GM19438 (cell line): ENCODE data around the gene MRPL4.
A peak's percentile ranks its signal among the peaks of the same experiment; 100 is the strongest.

Source experiments
- ATAC-seq: cut with Tn5 transposase; IDR thresholded peaks from one replicate; pipeline ENCODE4 v1.9.1; 2021; ENCODE audit warnings: low read depth; ENCODE audit not compliant: unreplicated experiment

MRPL4 gene

DNA sequence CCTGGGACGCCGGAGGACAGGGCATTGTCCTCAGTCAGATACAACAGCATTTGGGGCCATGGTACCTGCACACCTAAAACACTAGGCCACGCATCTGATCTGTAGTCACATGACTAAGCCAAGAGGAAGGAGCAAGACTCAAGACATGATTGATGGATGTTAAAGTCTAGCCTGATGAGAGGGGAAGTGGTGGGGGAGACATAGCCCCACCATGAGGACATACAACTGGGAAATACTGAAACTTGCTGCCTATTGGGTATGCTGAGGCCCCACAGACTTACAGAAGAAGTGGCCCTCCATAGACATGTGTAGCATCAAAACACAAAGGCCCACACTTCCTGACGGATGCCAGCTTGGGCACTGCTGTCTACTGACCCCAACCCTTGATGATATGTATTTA lies 33.4 kb downstream of the MRPL4 start:
- ATAC-seq: no peak

- no peak for ATAC-seq
Observed at GRCh38 chr19:10286803-10287737, 35.1 kb downstream of the MRPL4 start, which contains the start of gene ICAM4. Gene ICAM4, plus strand, starts transcription at chr19:10286955. Its CDS starts 58 bp downstream, at chr19:10287013.

GRCh38 chr19:10288662-10289166 lies 36.7 kb downstream of the MRPL4 start:
- ATAC-seq: no peak

- no peak for ATAC-seq
Observed at GRCh38 chr19:10289167-10289835, 37.3 kb downstream of the MRPL4 start.

DNA sequence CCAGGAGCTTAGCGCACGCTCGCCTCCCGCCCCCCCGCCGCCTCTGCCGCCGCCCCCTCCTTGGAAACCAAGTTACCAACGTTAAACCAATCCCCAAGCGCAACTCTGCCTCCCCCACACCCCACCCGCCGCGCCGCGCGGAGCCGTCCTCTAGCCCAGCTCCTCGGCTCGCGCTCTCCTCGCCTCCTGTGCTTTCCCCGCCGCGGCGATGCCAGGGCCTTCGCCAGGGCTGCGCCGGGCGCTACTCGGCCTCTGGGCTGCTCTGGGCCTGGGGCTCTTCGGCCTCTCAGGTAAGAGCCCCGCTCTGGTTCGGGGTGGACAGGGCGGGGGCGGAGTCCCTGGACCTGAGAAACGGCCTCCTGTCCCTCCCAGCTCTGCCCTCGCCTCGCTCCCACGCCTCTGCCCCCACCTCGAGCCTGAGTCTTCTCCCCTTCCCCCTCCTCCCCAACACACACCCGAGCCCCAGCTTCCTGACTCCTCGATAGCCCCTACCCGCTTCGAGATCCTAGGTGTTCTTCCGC lies 37.9 kb downstream of the MRPL4 start, which contains the start of gene ICAM5:
ICAM5 (plus strand) TSS at position 117 of the 521 bp plus-strand sequence; CDS start at position 209, 92 bp downstream.
- no peak for ATAC-seq

DNA sequence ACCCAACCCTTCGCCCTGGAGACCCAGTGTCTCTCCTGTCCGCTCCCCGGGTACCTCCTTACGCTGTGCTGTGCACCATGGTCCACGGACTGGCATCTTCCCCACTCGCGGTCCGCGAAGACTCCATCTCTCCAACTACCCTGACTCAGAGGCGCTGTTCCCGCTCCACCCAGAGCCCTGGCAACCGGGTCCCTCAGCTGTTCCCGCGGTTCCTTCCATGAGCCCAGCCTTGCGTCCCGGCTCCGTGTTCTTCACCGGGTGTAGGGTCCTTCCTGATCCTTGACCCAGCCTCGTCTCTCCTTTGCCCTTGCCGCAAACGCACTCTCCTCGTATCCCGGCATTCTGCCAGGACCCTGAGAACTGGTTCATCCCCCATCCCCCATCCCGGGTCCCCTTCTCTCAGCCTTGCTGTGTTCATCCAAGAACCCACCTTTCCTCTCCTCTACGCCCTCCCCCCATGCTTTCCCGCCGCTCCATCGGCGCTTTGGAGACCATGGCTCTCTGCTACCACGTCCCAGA lies 38.4 kb downstream of the MRPL4 start:
- ATAC-seq: no peak

- ATAC-seq: no peak
Observed at GRCh38 chr19:10290876-10291553, 39.0 kb downstream of the MRPL4 start.

- peak; percentile 1 for ATAC-seq
Observed at GRCh38 chr19:10291554-10292205, 39.7 kb downstream of the MRPL4 start.

DNA sequence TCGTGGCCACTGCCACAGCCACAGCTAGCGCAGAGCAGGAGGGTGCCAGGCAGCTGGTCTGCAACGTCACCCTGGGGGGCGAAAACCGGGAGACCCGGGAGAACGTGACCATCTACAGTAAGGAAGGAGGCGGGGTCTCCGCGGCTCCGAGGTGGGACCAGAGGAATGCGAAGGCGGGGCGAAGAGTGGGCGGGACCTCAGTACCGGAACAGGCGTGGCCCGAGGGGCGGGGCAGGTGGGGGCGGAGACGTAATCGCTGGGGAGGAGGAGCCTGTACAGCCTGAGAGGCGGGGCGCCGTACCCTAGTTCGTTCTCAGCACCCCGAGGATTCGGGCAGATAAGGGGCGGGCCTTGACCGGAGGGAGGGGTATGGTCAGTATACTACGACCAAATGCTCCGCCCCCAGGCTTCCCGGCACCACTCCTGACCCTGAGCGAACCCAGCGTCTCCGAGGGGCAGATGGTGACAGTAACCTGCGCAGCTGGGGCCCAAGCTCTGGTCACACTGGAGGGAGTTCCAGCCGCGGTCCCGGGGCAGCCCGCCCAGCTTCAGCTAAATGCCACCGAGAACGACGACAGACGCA lies 40.3 kb downstream of the MRPL4 start:
- peak; percentile 47 for ATAC-seq

- no peak for ATAC-seq
Observed at GRCh38 chr19:10292789-10293636, 41.0 kb downstream of the MRPL4 start.

DNA sequence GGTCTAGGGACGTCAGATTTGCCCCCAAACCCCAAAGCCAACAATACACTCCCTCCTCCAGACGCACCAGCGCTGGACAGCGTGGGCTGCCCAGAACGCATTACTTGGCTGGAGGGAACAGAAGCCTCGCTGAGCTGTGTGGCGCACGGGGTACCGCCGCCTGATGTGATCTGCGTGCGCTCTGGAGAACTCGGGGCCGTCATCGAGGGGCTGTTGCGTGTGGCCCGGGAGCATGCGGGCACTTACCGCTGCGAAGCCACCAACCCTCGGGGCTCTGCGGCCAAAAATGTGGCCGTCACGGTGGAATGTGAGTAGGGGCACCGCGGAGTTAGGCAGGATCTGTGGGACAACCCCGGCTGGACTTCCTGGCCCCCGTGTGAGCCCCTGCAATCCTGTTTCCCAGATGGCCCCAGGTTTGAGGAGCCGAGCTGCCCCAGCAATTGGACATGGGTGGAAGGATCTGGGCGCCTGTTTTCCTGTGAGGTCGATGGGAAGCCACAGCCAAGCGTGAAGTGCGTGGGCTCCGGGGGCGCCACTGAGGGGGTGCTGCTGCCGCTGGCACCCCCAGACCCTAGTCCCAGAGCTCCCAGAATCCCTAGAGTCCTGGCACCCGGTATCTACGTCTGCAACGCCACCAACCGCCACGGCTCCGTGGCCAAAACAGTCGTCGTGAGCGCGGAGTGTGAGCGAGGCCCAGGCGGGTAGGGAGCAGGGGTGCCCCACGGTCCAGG lies 41.8 kb downstream of the MRPL4 start:
- ATAC-seq: no peak

DNA sequence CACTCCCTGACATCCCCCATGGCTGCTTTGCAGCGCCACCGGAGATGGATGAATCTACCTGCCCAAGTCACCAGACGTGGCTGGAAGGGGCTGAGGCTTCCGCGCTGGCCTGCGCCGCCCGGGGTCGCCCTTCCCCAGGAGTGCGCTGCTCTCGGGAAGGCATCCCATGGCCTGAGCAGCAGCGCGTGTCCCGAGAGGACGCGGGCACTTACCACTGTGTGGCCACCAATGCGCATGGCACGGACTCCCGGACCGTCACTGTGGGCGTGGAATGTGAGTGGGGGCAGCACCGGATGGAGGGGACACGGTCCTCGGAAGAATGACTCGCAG lies 42.3 kb downstream of the MRPL4 start:
- ATAC-seq: no peak

DNA sequence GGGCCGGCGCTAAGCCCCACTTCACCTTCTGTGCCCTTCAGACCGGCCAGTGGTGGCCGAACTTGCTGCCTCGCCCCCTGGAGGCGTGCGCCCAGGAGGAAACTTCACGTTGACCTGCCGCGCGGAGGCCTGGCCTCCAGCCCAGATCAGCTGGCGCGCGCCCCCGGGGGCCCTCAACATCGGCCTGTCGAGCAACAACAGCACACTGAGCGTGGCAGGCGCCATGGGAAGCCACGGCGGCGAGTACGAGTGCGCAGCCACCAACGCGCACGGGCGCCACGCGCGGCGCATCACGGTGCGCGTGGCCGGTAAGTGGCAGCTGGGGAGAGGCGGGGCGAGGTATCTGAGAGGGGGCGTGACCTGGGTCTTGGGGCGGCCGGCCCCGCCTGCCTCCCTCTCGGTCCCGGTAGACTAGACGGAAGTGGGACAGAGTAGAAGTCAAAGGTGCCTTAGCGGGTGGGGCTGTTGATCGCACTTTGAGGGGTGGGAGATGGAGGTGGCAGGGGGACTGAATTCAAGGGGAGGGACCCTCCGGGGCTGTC lies 43.4 kb downstream of the MRPL4 start:
- ATAC-seq: no peak

DNA sequence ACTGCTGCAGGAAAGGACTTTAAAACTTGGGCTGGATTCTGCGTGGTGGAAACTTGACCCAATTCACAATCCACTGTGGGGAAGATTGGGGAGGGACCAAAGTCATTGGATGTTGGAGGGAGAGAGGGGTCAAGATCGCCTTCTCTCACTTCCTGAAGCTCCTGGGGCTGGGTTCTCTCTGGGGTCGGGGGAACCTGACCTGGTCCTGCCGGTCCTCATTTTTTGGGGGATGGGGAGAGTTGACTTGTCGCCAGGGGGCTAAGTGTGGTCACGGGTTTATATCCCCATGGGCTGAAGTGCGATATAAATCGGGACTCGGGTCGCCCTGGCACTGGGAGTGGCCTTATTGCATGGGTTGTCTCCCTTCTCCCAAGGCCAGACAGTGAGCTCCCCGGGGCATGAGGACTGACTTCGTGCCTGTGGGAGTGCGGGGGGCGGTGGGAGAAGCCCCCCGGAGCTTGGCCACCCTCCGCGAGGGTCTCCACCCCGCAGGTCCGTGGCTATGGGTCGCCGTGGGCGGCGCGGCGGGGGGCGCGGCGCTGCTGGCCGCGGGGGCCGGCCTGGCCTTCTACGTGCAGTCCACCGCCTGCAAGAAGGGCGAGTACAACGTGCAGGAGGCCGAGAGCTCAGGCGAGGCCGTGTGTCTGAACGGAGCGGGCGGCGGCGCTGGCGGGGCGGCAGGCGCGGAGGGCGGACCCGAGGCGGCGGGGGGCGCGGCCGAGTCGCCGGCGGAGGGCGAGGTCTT lies 44.0 kb downstream of the MRPL4 start:
- ATAC-seq: no peak

GRCh38 chr19:10299545-10300458 lies 47.8 kb downstream of the MRPL4 start:
- ATAC-seq: no peak
